Stimulated activated CD4-positive, alpha-beta T cell treated with anti-CD3 and anti-CD28 coated beads, Interleukin-15, amount 100 ng/mL, for 48 hours (primary cell): ENCODE results near the gene UBALD1.

Experiments
- DNase-seq, 2 donors: peaks; one replicate each; pipeline ENCODE4 v3.0.0-alpha.2; 2020; ENCODE audit warnings: low read depth in 2 of 2

Gene UBALD1

GRCh38 chr16:4646773-4647643 is 32.3 kb upstream of the UBALD1 start:
- DNase-seq, result no peak

DNA sequence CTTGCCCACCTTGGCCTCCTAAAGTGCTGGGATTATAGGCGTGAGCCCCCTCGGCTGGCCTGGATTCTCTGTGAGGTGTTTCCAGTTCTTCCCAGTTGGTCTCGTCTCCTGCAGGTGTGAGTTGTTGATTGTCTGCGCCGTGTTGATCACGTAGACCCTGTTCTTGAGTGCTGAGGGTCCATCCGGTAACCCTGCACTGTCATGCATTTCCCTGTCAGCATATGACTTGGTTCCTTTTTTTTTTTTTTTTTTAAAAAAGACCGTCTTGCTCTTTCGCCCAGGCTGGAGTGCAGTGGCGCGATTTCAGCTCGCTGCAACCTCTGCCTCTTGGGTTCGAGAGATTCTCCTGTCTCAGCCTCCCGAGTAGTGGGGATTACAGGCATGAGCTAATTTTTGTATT is 27.2 kb upstream of the UBALD1 start:
- no peak for DNase-seq

GRCh38 chr16:4641306-4641687 is 26.6 kb upstream of the UBALD1 start:
- no peak for DNase-seq

- DNase-seq, result no peak
Observed at GRCh38 chr16:4640572-4641305, 26.1 kb upstream of the UBALD1 start.

DNA sequence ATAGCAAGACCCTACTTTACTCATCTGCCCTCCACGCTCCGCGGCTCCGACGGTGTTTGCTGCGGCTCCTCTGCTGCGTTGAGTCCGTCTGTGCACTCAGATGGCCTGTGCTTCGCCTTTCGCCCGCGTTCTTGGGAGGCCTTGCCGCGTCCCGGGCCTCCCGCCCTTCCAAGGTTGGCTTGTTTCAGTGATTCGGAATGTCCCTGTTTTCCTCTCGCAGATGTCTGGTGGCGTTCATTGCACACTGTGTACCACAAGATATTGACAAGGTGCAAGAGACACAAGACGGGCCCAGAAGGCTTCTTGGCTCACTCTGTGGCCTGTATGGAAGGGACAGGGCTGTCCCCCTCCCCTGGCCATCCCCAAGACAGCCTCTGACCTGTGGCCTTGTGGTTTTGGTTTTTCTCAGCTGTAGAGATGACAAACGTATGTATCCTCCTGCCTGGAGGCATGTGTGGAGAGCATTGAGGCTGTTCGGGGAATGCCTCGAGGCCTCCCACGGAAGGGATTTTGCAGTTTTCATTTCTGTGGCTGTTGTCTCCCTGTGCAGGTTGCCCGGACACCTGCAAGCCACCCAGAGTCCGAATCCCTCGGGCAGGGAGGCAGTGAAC is 25.3 kb upstream of the UBALD1 start:
- DNase-seq, result no peak

GRCh38 chr16:4637501-4638166 is 22.9 kb upstream of the UBALD1 start:
- DNase-seq, result no peak

- no peak for DNase-seq
Observed at GRCh38 chr16:4636196-4636595, 21.5 kb upstream of the UBALD1 start.

GRCh38 chr16:4634768-4635167 is 20.1 kb upstream of the UBALD1 start:
- DNase-seq, result no peak

- no peak for DNase-seq
Observed at GRCh38 chr16:4633910-4634635, 19.4 kb upstream of the UBALD1 start.

DNA sequence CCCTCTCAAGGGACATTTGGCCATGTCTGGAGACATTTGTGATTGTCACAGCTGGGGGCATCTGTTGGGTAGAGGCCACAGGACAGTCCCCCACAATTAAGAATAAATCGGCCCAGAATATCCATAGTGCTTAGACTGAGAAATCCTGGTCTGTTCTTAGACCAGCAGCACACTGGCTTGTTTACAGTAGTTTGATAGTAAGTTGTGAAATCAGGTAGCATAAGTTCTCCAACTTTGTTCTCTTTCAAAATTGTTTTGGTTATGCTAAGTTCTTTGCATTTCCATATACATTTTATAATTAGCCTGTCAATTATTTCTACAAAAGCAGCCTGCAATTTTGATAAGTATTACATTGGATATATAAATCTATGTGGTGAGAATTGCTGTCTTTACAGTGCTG is 16.8 kb upstream of the UBALD1 start:
- no peak for DNase-seq

DNA sequence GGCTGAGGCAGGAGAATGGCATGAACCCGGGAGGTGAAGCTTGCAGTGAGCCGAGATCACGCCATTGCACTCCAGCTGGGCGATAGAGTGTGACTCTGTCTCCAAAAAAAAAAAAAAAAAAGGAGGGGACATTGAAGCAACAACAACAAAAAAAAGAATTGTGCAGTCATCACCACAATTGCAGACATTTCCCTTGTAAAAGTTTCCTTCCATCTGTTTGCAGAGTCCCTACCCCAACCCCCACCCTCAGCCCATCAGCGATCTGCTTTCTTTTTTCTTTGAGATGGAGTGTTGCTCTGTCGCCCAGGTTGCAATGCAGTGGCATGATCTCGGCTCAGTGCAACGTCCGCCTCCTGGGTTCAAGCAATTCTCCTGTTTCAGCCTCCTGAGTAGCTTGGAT is 13.6 kb upstream of the UBALD1 start:
- DNase-seq, result no peak

DNA sequence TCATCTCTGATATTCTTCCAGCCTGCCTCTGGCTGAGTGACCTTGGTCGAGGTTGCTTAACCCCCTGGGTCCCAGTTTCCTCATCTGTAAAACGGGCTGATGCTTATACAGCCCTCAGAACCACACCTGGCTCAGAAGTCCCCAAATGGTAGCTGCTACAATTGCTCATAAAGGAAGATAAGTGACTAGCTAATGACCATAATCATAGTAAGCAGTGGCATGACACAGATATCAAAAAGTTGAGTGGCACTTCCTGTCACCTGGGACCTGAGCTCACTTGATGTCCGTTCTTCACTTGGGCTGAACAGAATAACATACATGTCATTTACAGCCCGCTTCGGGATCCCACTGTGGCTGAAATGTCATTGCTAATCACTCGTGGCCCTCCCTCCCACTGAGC is 11.7 kb upstream of the UBALD1 start:
- DNase-seq, result no peak

GRCh38 chr16:4625560-4626159 is 11.0 kb upstream of the UBALD1 start:
- no peak for DNase-seq

DNA sequence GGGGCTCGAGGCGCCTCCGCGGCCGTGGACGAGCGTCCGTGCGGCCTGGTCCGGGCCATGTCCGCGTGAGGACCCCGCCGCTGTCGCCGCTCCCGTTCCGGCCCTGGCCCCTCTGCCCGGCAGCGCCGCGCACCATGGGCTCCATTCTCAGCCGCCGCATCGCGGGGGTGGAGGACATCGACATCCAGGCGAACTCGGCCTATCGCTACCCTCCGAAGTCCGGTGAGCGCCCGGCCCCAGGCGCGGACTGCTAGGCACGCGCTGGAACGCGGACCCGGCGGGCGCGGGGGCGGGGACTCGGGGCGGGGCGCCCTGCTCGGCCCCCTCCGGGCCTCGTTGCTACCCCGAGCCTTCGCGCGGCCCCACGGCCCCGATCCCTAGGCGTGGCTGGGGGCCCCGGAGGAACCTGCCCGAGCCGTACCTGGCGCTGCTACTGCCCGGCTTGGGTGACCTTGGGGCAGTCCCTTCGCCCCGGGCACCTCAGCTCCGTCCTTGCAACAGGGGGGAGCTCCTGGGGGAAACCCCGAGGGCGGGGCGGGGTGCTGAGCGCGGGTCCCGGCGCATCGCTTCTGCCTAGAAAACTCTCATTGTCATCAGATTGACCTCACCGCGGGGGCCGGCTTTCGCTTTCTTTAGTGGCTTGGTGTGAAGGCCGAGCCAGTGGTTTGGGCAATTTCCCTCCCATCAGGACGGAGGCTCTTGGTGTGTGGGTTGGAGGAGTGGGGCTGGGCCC is 10.3 kb upstream of the UBALD1 start:
- peak; percentile 62 to 68 for DNase-seq

DNA sequence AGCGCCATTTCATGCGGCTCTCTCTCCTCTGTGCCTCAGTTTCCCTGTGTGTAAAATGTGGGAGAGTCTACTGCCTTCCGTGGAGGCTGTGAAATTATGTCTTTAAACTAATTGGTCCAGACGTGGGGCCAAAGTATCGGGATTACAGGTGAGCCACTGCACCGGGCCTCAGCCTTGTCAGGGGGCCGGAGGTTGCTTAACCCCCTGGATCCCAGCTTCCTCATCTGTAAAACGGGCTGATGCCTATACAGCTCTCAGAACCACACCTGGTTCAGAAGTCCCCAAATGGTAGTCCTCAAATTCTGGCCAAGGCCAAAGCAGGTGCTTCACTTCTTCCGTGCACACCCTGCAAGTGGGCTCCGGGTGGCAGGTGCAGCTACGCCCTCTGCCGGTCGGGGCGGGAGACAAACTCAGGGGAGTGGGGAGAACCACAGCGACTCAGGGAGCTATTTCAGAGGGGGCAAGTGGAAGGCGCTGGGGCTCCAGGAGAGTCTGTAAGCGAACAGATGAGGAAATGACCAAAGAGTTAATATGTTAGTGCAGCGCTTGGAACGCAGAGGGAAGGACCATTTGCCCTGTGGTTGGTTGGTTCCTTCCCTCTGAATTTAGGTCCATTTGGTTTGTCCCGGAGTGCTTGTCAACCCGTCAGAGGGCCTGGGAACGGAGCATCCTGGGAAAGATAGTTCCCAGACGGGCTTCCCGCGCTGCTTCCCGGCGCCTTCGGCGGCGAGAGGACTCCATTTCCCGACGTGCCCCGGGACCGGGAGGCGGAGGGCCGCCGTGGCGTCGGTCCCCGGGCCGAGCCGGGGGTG is 9.5 kb upstream of the UBALD1 start, which contains the start of gene MGRN1:
Gene MGRN1 (plus strand): TSS at position 812 of the 812 bp plus-strand sequence. CDS start 135 bp downstream, outside the sequence.
- peak; percentile 91 for DNase-seq

- DNase-seq, result no peak
Observed at GRCh38 chr16:4623593-4623992, 8.9 kb upstream of the UBALD1 start.

DNA sequence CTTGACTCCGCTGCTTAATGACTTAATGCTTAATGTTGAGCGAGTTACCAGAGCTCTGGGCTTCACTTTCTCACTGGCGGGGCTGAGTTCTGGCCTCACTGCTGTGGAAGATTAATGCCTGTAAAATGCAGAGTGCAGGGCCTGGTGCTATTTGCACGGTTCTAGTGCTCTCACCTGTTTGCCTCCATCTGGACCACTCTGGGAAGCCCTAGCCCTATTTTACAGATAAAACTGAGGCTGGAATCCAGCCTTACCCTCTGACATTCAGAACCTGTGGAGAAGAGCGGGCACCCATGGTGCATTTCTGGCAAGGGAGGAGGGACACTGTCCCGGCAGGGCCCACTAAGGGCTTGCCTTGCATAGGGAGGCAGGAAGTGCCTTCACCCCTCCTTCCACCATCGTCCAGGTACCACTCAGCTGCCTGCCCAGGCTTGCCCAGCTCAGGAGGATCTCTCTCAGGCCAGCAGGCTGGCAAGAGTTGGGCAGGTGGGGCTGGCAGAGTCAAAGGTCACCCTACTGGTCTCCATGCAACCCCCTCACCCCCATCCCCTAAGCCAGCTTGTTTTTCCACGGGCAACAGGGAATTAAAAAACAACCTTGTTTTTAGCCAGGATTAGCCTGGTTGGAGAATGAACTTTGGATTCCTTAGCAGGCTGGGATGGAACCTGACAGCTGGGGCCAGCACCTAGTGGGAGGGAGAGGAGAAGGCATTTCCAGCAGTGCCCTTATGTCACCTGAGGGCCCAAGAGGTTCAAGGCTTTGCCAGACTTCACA is 4.1 kb upstream of the UBALD1 start:
- no peak for DNase-seq

GRCh38 chr16:4617880-4618279 is 3.2 kb upstream of the UBALD1 start:
- DNase-seq, result no peak
